Stimulated activated CD4-positive, alpha-beta T cell treated with anti-CD3 and anti-CD28 coated beads, Interleukin-4, amount 100 ng/mL, for 48 hours (primary cell): ENCODE data around the gene HSPA1L.
"Not testable (repeated sequence)": the region's sequence is repeated elsewhere in the genome, so short reads cannot be mapped to it uniquely, and the experiment has no call there.

Experiments used
- DNase-seq, 2 donors: peaks; one replicate each; pipeline ENCODE4 v3.0.0-alpha.2; 2020; ENCODE audit warnings: low read depth in 2 of 2

The HSPA1L gene

DNA sequence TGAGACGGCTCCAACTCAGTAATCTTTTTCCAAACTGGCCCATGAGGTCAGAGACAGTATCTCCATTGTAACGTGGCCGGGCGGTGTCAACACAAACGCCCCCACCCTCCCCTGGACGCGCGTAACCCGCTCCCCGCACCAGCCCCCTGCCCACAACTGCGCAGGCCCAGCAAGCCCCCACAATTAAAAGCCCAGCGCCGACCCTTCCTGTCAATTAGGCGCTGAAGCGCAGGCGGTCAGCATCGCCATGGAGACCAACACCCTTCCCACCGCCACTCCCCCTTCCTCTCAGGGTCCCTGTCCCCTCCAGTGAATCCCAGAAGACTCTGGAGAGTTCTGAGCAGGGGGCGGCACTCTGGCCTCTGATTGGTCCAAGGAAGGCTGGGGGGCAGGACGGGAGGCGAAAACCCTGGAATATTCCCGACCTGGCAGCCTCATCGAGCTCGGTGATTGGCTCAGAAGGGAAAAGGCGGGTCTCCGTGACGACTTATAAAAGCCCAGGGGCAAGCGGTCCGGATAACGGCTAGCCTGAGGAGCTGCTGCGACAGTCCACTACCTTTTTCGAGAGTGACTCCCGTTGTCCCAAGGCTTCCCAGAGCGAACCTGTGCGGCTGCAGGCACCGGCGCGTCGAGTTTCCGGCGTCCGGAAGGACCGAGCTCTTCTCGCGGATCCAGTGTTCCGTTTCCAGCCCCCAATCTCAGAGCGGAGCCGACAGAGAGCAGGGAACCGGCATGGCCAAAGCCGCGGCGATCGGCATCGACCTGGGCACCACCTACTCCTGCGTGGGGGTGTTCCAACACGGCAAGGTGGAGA is at the start of gene HSPA1L, which contains the start of gene HSPA1A:
TSS of gene HSPA1L (minus strand) at position 259 of the 814 bp plus-strand sequence. CDS start 3,311 bp downstream, outside the sequence.
TSS of gene HSPA1A (plus strand) at position 519 of the 814 bp plus-strand sequence. CDS start at position 733, 214 bp downstream.
- peak; percentile 44 to 50 for DNase-seq

DNA sequence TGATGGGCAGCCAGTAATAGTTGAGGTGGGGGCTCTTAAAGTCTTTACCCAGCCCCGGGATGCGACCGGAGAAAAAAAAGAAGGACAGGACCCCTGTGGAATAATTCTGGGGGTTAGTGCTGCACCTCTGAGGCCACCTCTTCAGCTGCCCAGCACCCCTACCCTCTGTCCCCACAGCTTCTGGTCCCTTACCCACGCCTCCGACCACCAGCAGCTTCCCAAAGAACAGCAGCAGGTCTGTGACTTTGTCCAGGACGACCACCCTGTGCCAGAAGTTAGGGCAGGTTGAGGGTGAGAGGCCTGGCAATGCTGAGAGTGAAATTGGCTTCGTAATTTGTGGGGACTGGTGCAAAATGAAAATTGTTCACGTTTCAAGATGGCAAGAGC is 49.7 kb upstream of the HSPA1L start:
- no peak for DNase-seq

DNA sequence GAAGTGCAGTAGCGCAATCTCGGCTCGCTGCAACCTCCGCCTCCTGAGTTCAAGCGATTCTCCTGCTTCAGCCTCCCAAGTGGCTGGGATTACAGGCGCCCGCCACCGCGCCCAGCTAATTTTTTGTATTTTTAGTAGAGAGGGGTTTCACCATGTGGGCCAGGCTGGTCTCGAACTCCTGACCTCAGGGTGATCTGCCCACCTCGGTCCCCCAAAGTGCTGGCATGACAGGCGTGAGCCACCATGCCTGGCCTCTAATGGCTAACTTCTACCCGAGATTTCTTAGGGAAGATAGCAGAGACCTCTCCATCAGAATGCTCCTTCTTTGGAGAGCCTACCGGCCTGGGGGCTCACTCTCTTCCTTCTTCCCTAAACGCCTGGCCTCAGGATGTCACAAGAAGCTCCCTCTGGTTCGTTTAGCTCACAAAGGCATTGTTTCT is 49.1 kb upstream of the HSPA1L start:
- not testable (repeated sequence) for DNase-seq

DNA sequence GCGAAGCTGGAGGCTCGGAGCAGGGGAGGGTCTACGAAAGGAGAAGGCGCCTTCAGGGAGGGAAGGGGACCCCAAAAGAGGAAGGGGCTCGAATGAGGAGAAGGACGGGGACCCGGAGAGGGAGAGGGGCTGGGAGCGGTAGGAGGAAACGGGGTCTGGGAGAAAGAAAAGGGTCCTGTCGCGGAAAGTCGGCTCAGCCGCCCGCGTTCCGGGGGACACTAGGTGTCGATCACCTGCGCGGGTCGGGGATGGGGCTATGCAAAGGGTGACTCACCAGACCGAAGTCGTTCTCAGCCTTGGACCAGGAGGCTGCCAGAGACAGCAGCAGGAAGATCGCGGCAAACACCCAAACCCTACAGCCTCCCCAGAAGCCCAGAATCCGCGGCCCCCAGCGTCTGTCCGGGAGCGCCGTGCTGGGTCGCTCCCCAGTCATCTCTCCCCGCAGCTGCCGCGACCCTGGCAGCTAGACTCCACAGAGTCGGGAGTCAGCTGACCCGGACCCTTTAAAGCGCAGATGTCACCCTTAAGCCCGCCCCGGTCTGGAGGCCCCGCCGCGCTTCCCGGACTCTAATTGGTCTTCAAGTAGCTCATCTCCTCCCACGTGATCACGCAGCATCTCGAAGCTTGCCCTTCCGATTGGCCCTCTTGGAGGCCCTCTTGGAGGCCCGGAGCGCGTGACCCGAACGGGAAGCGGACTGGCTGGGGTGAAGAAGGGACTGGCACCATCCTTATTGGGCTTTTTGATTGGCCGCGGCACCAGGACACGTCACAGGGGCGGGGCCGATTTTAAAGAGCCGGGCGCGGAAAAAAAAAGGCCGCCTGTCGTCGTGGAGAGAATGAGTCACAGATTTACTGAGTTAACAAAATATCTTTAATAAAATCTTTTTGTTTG is 47.5 kb upstream of the HSPA1L start, which contains the start of gene NEU1:
TSS of gene NEU1 (minus strand) at position 478 of the 892 bp plus-strand sequence. CDS start at position 433, 45 bp downstream.
- DNase-seq: peak; percentile 95 to 99

DNA sequence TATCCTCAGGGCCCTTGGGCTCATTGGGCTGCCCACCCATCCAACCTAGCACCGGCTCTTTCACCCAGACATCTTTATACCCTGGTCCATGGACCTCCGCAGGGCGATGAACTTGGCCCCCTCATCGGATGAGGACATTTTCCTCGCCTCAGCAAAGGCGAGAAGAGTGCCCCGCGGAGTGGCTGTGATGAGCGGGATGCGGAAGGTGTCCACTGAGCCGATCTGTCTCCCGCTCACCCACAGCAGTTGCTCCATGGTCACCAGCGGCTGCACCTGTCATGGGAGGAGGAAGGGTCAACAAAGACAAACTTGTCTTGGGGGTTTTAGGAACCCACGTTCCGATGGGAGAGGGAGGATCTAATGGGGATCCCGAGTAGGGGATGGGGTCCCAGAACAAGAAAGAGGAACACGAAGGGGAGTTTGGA is 46.8 kb upstream of the HSPA1L start:
- no peak for DNase-seq

DNA sequence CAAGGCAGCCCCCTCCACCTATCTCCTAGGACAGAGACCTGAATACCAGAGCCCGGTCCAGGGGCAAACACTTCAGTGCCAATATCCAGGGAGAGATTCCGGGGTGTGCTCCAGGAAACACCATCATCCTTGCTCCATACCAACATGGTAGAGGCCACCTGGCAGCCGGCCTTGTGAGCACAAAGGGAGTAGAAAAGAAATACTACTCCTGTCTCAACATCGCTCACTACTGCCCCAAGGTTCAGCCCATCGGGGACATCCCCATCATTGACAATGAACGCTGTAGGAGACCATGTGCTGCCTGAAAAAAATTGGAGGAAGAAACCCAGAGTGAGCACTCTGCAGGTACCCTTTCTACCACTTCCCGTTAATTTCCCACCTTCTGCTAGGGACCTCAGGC is 46.1 kb upstream of the HSPA1L start:
- DNase-seq: no peak

DNA sequence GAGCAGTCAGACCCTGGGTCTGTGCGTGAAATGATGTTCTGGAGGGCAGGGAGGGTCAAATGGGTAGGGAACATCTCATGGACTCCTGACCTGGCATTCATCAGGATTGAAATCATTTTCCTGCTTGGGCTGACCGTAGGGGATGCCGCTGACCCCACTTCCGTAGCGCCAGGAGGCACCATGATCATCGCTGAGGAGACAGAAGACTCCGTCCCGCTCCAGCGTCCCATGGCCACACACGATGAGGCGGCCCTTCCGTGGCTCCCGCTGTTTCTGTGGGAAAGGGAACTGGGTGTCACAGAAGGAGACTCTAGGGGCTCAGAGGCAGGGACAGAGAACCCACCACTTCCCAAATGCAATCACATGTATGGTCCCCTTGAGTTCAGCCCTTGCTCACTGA is 45.3 kb upstream of the HSPA1L start:
- DNase-seq: no peak

DNA sequence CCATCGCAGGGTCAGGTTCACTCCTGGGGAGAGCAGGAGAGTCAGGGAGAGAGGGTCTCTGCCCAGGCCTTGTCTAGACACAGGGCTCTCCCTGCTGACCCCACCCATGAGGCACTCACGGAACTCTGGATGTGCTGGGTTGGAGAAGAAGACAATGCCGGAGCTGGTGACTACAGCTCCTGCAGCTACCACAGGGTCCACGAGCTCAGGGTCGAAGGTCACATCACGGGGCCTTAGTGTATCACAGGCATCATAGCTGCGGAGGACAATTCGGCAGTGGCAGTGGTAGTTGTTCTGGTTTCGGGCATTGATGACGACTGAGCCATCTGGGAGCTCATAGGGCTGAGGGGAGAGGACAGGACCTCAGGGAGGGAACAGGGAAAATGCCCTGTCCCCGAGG is 44.8 kb upstream of the HSPA1L start:
- no peak for DNase-seq

DNA sequence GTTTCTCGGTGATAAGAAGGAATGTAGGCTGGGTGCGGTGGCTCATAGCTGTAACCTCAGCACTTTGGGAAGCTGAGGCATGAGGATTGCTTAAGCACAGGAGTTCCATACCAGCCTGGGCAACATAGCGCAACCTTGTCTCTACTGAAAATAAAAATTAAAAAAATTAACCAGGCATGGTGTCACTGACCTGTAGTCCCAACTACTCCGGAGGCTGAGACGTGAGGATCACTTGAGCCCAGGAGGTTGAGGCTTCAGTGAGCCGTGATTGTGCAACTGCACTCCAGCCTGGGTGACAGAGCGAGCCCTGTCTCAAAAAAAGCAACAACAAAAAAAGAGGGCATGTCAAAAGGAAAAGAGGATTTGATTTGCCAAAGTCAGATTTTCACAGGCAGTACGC is 43.6 kb upstream of the HSPA1L start:
- no peak for DNase-seq

DNA sequence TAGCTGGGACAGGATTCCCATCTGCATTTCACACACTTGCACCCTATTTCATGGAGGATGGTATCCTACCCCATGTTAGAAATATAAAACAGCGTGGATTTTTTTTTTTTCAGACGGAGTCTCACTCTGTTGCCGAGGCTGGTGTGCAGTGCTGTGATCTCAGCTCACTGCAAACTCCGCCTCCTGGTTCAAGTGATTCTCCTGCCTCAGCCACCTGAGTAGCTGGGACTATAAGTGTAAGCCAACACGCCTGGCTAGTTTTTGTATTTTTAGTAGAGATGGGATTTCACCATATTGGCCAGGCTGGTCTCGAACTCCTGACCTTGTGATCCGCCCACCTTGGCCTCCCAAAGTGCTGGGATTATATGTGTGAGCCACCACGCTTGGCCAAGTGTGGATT is 42.7 kb upstream of the HSPA1L start:
- not testable (repeated sequence) for DNase-seq

DNA sequence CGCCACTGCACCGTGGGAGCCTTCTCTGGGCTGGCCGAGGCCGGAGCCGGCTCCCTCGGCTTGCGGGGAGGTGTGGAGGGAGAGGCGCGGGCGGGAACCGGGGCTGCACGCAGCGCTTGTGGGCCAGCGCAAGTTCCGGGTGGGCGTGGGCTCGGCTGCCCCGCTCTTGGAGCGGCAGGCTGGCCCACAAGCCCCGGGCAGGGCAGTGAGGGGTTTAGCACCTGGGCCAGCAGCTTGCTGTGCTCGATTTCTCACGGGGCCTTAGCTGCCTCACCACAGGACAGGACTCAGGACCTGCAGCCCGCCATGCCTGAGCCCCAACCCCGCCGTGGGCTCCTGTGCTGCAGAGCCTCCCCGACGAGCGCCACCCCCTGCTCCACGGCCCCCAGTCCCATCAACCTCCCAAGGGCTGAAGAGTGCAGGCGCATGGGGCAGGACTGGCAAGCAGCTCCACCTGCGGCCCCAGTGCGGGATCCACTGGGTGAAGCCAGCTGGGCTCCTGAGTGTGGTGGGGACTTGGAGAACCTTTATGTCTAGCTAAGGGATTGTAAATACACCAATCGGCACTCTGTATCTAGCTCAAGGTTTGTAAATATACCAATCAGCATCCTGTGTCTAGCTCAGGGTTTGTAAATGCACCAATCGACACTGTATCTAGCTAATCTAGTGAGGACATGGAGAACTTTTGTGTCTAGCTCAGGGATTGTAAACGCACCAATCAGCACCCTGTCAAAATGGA is 37.1 kb upstream of the HSPA1L start:
- not testable (repeated sequence) for DNase-seq

DNA sequence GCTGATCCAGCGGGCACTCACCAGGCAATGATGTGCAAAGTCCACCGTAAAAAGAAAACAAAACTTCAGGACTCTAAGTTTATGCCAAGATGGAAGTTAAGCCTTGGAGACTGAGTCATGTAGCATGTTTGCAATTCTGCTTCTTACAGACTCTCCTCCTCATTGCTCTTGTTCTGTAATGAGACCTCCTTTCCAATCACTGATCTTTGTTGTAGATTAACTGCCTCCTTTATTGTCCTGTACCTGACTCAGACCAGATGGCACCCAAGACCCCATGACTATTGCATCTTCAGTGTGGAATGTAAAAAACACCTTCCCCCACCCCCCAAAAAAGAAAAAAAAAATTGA is 36.4 kb upstream of the HSPA1L start:
- DNase-seq: no peak

DNA sequence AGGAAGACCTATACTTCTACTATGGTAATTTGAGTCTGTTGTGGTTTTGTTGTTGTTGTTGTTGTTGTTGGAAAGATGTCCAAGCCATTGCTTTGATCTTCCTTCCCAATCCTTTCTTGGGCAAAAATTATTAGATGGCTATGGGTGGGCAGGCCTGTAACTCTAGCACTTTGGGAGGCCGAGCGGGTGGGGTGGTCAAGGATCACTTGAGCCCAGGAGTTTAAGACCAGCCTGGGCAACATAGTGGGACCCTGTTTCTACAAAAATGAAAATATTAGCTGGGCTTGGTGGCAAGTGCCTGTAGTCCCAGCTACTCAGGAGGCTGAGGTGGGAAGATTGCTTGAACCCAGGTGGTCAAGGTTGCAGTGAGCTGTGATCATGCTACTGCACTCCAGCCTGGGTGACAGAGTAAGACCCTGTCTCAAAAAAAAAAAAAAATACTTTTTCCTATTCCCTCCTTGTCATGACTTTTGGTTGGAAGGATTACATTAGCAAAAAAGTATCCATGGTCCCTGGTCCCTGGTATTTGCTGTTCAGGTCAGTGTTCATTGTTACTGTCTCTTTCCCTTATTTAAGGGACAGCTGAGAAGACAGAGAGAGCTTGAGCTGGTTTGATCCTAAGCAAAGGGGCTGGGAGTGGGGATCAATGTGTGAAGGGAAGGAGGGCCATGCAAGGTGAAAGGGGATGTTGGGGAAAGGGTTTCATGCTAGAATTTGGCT is 35.8 kb upstream of the HSPA1L start:
- DNase-seq: no peak

DNA sequence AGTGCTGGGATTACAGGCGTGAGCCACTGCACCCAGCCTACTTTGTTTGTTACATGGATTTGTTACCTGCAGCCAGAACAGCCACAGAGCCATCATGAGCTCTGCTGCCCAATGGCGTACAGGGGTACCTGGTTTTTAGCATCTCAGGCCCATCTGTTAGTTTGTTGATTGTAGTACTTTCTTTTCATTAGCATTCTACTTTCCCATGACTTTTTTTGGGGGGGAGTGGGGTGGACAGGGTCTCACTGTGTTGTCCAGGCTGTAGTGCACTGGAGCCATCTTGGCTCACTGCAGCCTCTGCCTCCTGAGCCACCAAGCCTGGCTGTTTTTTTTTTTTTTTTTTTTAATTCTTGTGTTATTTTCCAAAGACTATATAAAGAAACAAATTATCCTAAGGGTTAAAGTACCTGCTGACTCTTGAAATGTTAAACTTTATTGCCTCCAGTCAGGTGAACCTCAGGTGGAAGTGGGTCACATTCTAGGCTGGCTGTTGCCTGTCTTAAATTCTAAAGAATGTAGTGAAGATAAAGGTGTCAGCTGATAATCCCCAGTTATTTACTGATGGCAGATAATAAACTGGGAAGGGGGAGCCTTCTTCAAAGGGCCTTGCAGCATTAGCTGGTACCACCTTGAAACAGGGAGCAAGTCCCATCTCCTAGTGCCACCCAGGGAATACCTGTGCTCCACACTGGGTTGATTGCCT is 32.3 kb upstream of the HSPA1L start:
- DNase-seq: no peak

DNA sequence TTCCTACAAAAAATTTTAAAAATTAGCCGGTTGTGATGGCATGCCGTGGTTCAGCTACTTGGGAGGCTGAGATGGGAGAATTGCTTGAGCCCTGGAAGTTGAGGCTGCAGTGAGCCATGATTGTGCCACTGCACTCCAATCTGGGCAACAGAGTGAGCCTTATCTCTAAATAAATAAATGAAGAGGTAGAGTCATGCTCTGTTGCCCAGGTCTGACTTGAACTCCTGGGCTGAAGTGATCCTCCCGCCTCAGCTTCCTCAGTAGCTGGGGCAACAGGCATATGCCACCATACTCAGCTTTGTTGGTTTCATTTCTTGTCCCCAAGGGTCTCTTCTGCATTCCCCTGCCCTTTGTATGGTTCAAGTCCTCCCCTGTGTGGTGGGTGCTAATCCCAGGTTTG is 29.4 kb upstream of the HSPA1L start:
- DNase-seq: no peak

DNA sequence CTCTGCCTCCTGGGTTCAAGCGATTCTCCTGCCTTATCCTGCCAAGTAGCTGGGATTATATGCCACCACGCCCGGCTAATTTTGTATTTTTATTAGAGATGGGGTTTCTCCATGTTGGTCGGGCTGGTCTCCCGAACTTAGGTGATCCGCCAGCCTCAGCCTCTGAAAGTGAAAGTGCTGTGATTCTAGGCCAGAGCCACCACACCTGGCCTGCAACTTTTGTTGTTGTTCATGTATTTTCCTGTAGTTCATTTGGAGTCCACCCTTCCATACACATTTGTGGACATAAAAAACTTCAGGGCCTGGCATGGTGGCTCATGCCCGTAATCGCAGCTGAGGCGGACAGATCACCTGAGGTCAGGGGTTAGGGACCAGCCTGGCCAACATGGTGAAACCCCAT is 27.0 kb upstream of the HSPA1L start:
- DNase-seq: no peak

DNA sequence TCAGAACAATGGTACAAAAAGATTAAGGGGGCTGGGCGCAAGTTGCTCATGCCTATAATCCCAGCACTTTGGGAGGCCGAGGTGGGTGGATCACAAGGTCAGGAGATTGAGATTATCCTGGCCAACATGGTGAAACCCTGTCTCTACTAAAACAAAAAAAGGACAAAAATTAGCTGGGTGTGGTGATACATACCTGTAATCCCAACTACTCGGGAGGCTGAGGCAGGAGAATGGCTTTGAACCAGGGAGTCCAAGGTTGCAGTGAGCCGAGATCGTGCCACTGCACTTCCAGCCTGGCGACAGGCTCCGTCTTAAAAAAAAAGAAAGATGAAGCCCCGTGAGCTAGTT is 24.7 kb upstream of the HSPA1L start:
- not testable (repeated sequence) for DNase-seq

DNA sequence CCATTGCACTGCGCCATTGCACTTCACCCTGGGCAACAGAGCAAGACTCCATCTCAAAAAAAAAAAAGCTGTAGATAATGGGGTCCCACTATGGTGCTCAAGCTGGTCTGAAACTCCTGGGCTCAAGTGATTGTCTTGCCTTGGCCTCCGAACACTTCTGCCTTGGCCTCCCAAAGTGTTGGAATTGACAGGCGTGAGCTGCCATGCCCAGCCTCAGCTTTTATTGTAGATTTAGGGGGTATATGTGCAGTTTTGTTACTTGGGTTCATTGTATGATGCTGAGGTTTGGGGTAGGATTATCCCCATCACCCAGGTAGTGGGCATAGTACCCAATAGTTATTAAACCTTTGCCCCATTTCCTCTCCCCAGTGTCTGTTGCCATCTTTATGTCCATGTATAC is 23.9 kb upstream of the HSPA1L start:
- DNase-seq: no peak

DNA sequence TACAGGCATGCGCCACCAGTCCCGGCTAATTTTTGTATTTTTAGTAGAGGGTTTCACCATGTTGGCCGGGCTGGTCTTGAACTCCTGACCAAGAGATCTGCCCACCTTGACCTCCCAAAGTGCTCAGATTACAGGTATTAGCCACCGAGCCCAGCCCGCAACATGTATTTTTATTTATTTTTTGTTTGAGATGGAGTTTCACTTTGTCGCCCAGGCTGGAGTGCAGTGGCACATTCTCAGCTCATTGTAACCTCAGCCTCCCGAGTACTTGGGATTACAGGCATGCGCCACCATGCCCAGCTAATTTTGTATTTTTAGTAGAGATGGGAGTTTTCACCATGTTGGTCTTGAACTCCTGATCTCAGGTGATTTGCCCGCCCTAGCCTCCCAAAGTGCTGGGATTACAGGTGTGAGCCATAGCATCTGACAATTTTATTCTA is 23.1 kb upstream of the HSPA1L start:
- not testable (repeated sequence) for DNase-seq

DNA sequence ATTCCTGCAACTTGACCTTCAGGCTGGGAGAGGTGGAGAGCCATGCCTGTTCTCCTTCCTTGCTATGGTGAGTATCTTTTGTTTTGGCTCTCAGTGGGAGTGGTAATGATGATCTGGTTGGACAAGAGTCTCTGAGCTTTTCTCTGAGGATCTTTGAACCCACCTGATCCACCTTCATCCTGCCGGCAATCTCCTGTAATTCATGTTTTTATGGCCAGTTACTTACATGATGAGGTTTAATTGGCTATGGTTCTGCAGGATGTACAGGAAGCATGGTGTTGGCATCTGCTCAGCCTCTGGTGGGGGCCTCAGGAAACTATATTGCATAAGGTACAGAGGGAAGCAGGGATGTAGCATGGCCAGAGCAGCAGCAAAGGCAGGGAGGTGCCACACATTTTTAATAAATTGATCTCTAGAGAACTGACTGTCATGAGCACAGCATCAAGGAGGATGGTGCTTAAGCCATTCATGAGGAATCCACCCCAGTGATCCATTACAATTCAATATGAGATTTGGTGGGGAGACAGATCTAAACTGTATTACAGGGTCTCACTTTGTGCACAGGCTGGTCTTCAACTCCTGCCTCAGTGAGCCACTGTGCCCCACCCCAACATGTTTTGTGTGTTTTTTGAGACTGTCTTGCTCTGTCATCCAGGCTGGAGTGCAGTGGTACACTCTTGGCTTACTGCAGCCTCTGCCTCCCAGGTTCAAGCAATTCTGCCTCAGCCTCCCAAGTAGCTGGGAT is 22.5 kb upstream of the HSPA1L start:
- DNase-seq: no peak
